Loucy (cell line): ENCODE data around the gene ZNF121.

Experiments
- CTCF ChIP-seq: fragments of 200-600 bp; sonication (generic); conservative IDR thresholded peaks from 2 replicates; pipeline ENCODE4 v1.5.1; 2014; ENCODE audit warnings: mild to moderate bottlenecking, antibody characterized with exemption, low read length
- EZH2phosphoT487 ChIP-seq: fragments of 200-600 bp; IDR thresholded peaks from 2 replicates; pipeline ENCODE4 v1.6.1; 2018; ENCODE audit warnings: antibody characterized with exemption, mild to moderate bottlenecking, moderate library complexity, borderline replicate concordance

GRCh38 chr19:9608912-9609311 lies 24.6 kb upstream of the ZNF121 start:
- TF ChIP-seq CTCF (no peak), EZH2phosphoT487 (no peak)
